ENCODE measurements around the gene TAS1R3.

TAS1R3 gene

DNA sequence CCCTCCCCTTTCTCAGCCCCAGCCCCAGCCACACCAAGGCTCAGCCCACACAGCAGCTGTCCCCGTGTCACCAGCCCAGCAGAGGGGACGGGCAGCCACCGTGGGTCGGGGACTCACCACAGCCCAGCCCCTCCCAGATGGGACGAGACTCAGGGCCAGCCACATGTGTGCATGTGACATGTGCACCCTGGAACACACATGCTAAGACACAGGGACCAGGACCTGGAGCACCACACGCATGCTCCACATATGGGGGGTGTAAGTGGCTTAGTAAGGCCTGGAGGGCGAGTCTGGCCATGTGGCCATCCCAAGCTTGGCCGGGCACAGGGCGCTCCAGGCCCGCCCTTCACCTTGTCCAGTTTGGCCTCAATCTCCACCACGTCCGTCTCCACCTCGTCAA, 27.3 kb upstream of the TAS1R3 start:
- no peak for TF ChIP-seq POLR2AphosphoS5 (IDR thresholded peaks at IDR 0.05; ENCODE audit: low read depth)
- no peak for TF ChIP-seq GABPA (IDR thresholded peaks at IDR 0.05; ENCODE audit: low read depth)
- no peak overlapping the region for H3K27ac ChIP-seq (replicated peaks)
- no peaks in the 10 kb centered on the region for H3K27me3 ChIP-seq (ENCODE audit: insufficient read depth, poor library complexity, severe bottlenecking)
- no peak for DNase-seq (ENCODE audit: low read depth in 1 of 2, low spot score in 1 of 2)
- H3K4me3 ChIP-seq (replicated peaks; ENCODE audit: insufficient read depth, low read length) = no peak overlapping the region

DNA sequence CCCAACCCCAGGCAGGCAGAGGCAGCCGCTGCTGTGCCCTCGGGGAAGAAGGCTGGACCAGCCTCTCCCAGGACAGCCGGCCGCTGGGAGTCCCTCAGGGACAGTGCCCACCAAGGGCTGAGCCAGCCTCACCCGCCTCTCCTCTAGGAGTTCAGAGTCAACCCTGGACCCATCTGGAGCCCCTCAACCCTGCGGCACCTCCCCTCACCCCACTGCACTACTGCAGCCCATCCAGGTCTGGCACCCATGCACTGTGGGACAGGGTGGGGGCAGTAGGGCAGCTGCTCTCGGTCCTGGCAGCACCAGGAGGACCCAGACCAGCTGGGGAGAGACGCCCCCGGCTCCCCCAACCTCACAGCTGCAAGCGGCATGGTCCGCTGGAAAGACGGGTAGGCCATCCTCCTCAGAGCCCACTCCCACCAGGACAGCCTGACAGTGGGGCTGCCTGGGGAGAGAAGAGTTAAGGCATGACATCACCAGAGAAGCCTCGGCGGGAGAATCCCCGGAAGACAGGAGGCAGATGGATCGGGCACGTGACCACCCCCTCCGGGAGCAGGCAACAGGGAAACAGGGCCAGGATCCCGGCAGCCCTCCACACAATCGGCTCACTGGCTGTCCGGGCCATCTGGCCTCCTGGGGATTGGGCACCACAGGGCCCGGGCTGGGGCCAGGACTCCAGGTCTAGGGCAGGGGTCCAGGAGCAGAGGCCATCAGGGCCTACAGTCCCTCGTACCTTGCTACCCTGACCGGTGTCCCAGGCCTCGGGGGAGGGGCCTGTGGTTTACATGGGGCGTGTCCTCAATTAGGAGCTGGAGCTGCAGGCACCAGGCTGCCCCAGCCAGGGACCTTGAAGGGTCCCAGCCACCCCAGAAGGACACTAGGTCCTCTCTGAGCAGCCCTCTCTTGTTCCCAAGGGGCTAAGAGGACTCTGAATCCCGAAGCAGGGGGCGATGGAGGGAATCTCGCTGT, 26.5 kb upstream of the TAS1R3 start:
- H3K27ac ChIP-seq (replicated peaks) = peak overlapping the region; percentile 56
- DNase-seq (ENCODE audit: low read depth in 1 of 2, low spot score in 1 of 2) = no peak
- no peak overlapping the region for H3K4me3 ChIP-seq (replicated peaks; ENCODE audit: insufficient read depth, low read length)
- no peaks in the 10 kb centered on the region for H3K27me3 ChIP-seq (ENCODE audit: insufficient read depth, poor library complexity, severe bottlenecking)
- TF ChIP-seq GABPA (IDR thresholded peaks at IDR 0.05; ENCODE audit: low read depth) = no peak
- no peak for TF ChIP-seq POLR2AphosphoS5 (IDR thresholded peaks at IDR 0.05; ENCODE audit: low read depth)
- TF ChIP-seq, protein P1, sequence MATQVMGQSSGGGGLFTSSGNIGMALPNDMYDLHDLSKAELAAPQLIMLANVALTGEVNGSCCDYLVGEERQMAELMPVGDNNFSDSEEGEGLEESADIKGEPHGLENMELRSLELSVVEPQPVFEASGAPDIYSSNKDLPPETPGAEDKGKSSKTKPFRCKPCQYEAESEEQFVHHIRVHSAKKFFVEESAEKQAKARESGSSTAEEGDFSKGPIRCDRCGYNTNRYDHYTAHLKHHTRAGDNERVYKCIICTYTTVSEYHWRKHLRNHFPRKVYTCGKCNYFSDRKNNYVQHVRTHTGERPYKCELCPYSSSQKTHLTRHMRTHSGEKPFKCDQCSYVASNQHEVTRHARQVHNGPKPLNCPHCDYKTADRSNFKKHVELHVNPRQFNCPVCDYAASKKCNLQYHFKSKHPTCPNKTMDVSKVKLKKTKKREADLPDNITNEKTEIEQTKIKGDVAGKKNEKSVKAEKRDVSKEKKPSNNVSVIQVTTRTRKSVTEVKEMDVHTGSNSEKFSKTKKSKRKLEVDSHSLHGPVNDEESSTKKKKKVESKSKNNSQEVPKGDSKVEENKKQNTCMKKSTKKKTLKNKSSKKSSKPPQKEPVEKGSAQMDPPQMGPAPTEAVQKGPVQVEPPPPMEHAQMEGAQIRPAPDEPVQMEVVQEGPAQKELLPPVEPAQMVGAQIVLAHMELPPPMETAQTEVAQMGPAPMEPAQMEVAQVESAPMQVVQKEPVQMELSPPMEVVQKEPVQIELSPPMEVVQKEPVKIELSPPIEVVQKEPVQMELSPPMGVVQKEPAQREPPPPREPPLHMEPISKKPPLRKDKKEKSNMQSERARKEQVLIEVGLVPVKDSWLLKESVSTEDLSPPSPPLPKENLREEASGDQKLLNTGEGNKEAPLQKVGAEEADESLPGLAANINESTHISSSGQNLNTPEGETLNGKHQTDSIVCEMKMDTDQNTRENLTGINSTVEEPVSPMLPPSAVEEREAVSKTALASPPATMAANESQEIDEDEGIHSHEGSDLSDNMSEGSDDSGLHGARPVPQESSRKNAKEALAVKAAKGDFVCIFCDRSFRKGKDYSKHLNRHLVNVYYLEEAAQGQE (IDR thresholded peaks at IDR 0.05; ENCODE audit: insufficient replicate concordance, low read depth) = no peak
- no peak for TF ChIP-seq SPI1 (IDR thresholded peaks at IDR 0.05; ENCODE audit: borderline replicate concordance, low read depth)
- TF ChIP-seq, protein P2, sequence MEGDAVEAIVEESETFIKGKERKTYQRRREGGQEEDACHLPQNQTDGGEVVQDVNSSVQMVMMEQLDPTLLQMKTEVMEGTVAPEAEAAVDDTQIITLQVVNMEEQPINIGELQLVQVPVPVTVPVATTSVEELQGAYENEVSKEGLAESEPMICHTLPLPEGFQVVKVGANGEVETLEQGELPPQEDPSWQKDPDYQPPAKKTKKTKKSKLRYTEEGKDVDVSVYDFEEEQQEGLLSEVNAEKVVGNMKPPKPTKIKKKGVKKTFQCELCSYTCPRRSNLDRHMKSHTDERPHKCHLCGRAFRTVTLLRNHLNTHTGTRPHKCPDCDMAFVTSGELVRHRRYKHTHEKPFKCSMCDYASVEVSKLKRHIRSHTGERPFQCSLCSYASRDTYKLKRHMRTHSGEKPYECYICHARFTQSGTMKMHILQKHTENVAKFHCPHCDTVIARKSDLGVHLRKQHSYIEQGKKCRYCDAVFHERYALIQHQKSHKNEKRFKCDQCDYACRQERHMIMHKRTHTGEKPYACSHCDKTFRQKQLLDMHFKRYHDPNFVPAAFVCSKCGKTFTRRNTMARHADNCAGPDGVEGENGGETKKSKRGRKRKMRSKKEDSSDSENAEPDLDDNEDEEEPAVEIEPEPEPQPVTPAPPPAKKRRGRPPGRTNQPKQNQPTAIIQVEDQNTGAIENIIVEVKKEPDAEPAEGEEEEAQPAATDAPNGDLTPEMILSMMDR (IDR thresholded peaks at IDR 0.05; ENCODE audit: insufficient read depth, low read length) = no peak

DNA sequence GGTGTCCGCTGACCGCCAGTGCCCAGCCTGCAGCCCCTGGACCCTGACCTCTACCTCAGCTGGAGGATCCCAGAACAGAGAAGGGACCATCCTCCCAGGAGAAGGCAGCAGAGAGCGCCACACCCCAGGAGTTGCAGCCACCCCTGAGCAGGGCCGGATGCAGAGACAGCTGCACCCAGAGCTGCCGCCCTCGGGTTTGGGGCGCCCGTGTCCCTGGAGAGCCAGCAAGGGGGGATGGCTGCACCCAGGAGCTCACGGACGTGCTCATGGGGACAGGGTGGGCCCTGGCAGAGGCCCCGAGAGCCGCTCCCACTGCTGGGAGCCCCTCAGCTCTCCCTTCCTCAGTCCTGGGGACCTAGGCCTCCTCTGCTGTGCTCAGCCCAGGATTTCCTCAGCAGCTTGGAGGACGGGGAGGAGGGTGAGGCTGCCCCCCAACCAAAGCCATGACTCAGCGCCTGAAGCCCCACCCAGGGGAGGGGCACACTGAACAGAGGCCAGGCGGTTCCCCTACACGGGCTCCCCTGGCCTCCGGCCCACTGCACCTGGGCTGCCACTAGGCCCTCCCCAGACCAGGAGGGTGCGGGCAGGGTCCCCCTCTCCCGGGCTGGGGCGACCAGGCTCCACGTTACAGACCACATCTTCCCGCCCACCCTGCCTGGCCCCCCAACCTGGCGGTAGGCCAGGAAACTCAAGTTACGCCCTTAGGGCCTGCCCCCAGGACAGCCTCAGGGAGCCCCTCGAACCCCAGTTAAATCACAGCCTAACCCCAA, 25.6 kb upstream of the TAS1R3 start:
- DNase-seq (ENCODE audit: low read depth in 1 of 2, low spot score in 1 of 2) = peak; percentile 64 to 89
- peak overlapping the region; percentile 73 for H3K4me3 ChIP-seq (replicated peaks; ENCODE audit: insufficient read depth, low read length)
- no peak for TF ChIP-seq SPI1 (IDR thresholded peaks at IDR 0.05; ENCODE audit: borderline replicate concordance, low read depth)
- TF ChIP-seq, protein P1 (IDR thresholded peaks at IDR 0.05; ENCODE audit: insufficient replicate concordance, low read depth) = no peak
- TF ChIP-seq, protein P2 (IDR thresholded peaks at IDR 0.05; ENCODE audit: insufficient read depth, low read length) = no peak
- no peak for TF ChIP-seq POLR2AphosphoS5 (IDR thresholded peaks at IDR 0.05; ENCODE audit: low read depth)
- TF ChIP-seq GABPA (IDR thresholded peaks at IDR 0.05; ENCODE audit: low read depth) = no peak
- peak overlapping the region; percentile 56 for H3K27ac ChIP-seq (replicated peaks)
- H3K27me3 ChIP-seq (ENCODE audit: insufficient read depth, poor library complexity, severe bottlenecking) = no peaks in the 10 kb centered on the region

Measured in HL-60 (cell line).